Large intestine (tissue), 3 donors: ENCODE results near the gene SCNN1B. TPM values are rescaled to one million over a fixed set of nuclear protein-coding genes. Genes with fewer than 3 reads are reported as not detected.
"Not testable (repeated sequence)": the region's sequence is repeated elsewhere in the genome, so short reads cannot be mapped to it uniquely, and the experiment has no call there.

Experiments used
- DNase-seq, 2 donors: peaks; one replicate each; pipeline versions ENCODE4 v3.0.0 to v3.0.0-alpha.2; 2013
- H3K27ac ChIP-seq: one replicate; pipeline ENCODE4 v1.5.1; 2013; ENCODE audit warnings: low read length
- H3K27me3 ChIP-seq: 2 replicates; pipeline ENCODE4 v1.6.1; 2013; ENCODE audit warnings: low read length; ENCODE audit not compliant: control insufficient read depth, insufficient read depth
- H3K36me3 ChIP-seq: 2 replicates; pipeline ENCODE4 v1.6.1; 2013; ENCODE audit warnings: low read length; ENCODE audit not compliant: control insufficient read depth, insufficient read depth
- H3K4me1 ChIP-seq: one replicate; pipeline ENCODE4 v1.6.1; 2013; ENCODE audit warnings: low read length; ENCODE audit not compliant: control insufficient read depth, insufficient read depth
- H3K4me3 ChIP-seq: one replicate; pipeline ENCODE4 v1.5.1; 2013; ENCODE audit warnings: low read length
- H3K9me3 ChIP-seq: one replicate; pipeline ENCODE4 v1.6.1; 2013; ENCODE audit warnings: mild to moderate bottlenecking, low read depth, low read length, moderate library complexity; ENCODE audit not compliant: control insufficient read depth
- WGBS: methylation state at CpG from one replicate; pipeline ENCODE4 v1.1.5; 2013; ENCODE audit warnings: low lambda C conversion rate; ENCODE audit not compliant: insufficient coverage; 5-methylcytosine and 5-hydroxymethylcytosine counted together
- polyA plus RNA-seq: library from polyadenylated mRNA; unstranded; fragments of 120-200 nt; gene quantifications from one replicate; pipeline ENCODE4 v1.2.1, GENCODE V29; 2013

Gene SCNN1B
- polyA plus RNA-seq, 1 donor = 0.13 TPM

GRCh38 chr16:23394141-23394831 lies 92.2 kb downstream of the SCNN1B start:
- no peak for DNase-seq
- no peaks in the 10 kb centered on the region for H3K9me3 ChIP-seq
- H3K4me1 ChIP-seq = no peaks in the 10 kb centered on the region
- WGBS = 83% methylated on average over 1 of the region's 4 CpGs
- no peak overlapping the region for H3K27ac ChIP-seq
- H3K27me3 ChIP-seq = no peaks in the 10 kb centered on the region
- H3K36me3 ChIP-seq = peaks cover 72% of the 10 kb centered on the region
- H3K4me3 ChIP-seq = no peak overlapping the region

GRCh38 chr16:23395732-23396131 lies 93.6 kb downstream of the SCNN1B start:
- no peak overlapping the region for H3K27ac ChIP-seq
- H3K36me3 ChIP-seq = peaks cover 75% of the 10 kb centered on the region
- H3K4me3 ChIP-seq = no peak overlapping the region
- DNase-seq = no peak
- no CpG with 5 or more reads among the region's 6 CpGs for WGBS
- no peaks in the 10 kb centered on the region for H3K9me3 ChIP-seq
- H3K4me1 ChIP-seq = no peaks in the 10 kb centered on the region
- H3K27me3 ChIP-seq = no peaks in the 10 kb centered on the region

GRCh38 chr16:23397464-23397863 lies 95.4 kb downstream of the SCNN1B start:
- Histone ChIP-seq H3K27ac (no peak overlapping the region), H3K9me3 (no peaks in the 10 kb centered on the region), H3K4me1 (no peaks in the 10 kb centered on the region), H3K27me3 (no peaks in the 10 kb centered on the region), H3K36me3 (peaks cover 66% of the 10 kb centered on the region), H3K4me3 (no peak overlapping the region)
- no CpG with 5 or more reads among the region's 2 CpGs for WGBS
- DNase-seq = no peak

- Histone ChIP-seq H3K4me3 (no peak overlapping the region), H3K27ac (no peak overlapping the region), H3K9me3 (no peaks in the 10 kb centered on the region), H3K36me3 (peaks cover 75% of the 10 kb centered on the region), H3K27me3 (no peaks in the 10 kb centered on the region), H3K4me1 (no peaks in the 10 kb centered on the region)
- no peak for DNase-seq
- WGBS = 88% methylated on average over 1 of the region's 17 CpGs
Observed at GRCh38 chr16:23398987-23399805, 97.1 kb downstream of the SCNN1B start.

- H3K4me3 ChIP-seq, H3K4me1 ChIP-seq, H3K9me3 ChIP-seq, H3K27ac ChIP-seq, H3K27me3 ChIP-seq, DNase-seq: not testable (repeated sequence)
- WGBS = 100% methylated on average over 1 of the region's 7 CpGs
- peaks cover 77% of the 10 kb centered on the region for H3K36me3 ChIP-seq
Observed at GRCh38 chr16:23400447-23400846, 98.3 kb downstream of the SCNN1B start.

GRCh38 chr16:23401139-23401538 lies 99.0 kb downstream of the SCNN1B start:
- H3K27ac ChIP-seq = no peak overlapping the region
- peaks cover 75% of the 10 kb centered on the region for H3K36me3 ChIP-seq
- H3K9me3 ChIP-seq = no peaks in the 10 kb centered on the region
- no peak for DNase-seq
- H3K4me1 ChIP-seq = no peaks in the 10 kb centered on the region
- H3K27me3 ChIP-seq = no peaks in the 10 kb centered on the region
- no peak overlapping the region for H3K4me3 ChIP-seq
- WGBS = 100% methylated on average over 2 of the region's 8 CpGs

- no peaks in the 10 kb centered on the region for H3K9me3 ChIP-seq
- no peaks in the 10 kb centered on the region for H3K4me1 ChIP-seq
- WGBS = no CpG with 5 or more reads among the region's 2 CpGs
- H3K27ac ChIP-seq = no peak overlapping the region
- peaks cover 76% of the 10 kb centered on the region for H3K36me3 ChIP-seq
- H3K4me3 ChIP-seq = no peak overlapping the region
- no peaks in the 10 kb centered on the region for H3K27me3 ChIP-seq
- DNase-seq = no peak
Observed at GRCh38 chr16:23402100-23402499, 100.0 kb downstream of the SCNN1B start.

- no peak overlapping the region for H3K27ac ChIP-seq
- H3K4me1 ChIP-seq = no peaks in the 10 kb centered on the region
- H3K4me3 ChIP-seq = no peak overlapping the region
- DNase-seq = no peak
- 100% methylated on average over 3 of the region's 11 CpGs for WGBS
- H3K36me3 ChIP-seq = peaks cover 70% of the 10 kb centered on the region
- H3K27me3 ChIP-seq = no peaks in the 10 kb centered on the region
- no peaks in the 10 kb centered on the region for H3K9me3 ChIP-seq
Observed at GRCh38 chr16:23403547-23403946, 101.4 kb downstream of the SCNN1B start.

GRCh38 chr16:23406024-23406423 lies 103.9 kb downstream of the SCNN1B start:
- Histone ChIP-seq H3K27ac (no peak overlapping the region), H3K36me3 (peaks cover 68% of the 10 kb centered on the region), H3K27me3 (no peaks in the 10 kb centered on the region), H3K9me3 (no peaks in the 10 kb centered on the region), H3K4me3 (no peak overlapping the region), H3K4me1 (no peaks in the 10 kb centered on the region)
- no peak for DNase-seq
- no CpG with 5 or more reads among the region's 2 CpGs for WGBS

GRCh38 chr16:23406546-23407240 lies 104.6 kb downstream of the SCNN1B start:
- Histone ChIP-seq H3K36me3 (peaks cover 70% of the 10 kb centered on the region), H3K9me3 (no peaks in the 10 kb centered on the region)

More at GRCh38 chr16:23406546-23407240, 104.6 kb downstream of the SCNN1B start:
- no CpG with 5 or more reads among the region's 6 CpGs for WGBS
- Histone ChIP-seq H3K27me3 (no peaks in the 10 kb centered on the region), H3K4me3 (no peak overlapping the region), H3K27ac (no peak overlapping the region), H3K4me1 (no peaks in the 10 kb centered on the region)
- DNase-seq = no peak
